ENCODE data around the gene TUBB6.
A peak's percentile ranks its signal among the peaks of the same experiment; 100 is the strongest.

TUBB6 gene

DNA sequence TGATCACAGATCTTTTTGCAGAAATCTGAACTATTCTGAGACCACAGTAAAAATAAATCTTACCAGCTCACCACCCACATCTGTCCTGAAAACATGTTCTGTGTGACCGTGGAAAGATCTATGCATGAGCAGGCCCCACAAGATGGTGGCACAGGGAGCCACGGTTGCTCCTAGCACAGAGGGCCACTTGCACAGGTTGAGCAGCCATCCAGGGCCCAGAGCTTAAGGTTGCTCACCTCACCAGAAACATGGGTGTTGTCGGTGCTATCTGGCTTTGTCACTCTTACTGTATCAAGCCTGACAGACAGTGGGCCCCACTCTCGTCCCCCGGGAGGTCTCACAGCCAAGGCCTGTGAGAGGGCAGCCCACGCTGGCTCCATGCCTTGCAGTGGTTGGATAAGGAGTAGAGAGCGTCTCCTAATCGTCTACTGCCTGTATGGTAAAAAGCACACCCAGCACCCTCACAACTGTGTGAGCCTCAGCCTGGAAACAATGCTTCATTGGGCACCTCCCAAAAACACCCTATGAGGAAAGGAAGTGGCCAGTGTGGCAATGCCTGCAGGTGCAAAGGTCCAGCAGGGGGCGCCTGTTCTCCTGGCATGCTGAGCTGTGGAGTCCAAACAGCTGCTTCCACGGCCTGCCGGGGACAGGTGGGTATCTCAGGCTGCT lies 19.6 kb downstream of the TUBB6 start:
- Mint-ChIP-seq H3K27me3 (ENCODE audit: low read depth) (no peaks in the 10 kb centered on the region), H3K27ac (peak overlapping the region in 1 of 3 experiments; percentile 42), H3K36me3 (ENCODE audit: low read depth) (peaks cover 70% of the 10 kb centered on the region), H3K9me3 (no peaks in the 10 kb centered on the region), H3K4me3 (no peak overlapping the region), H3K4me1 (peaks cover 15% of the 10 kb centered on the region)
- TF ChIP-seq, protein P1, sequence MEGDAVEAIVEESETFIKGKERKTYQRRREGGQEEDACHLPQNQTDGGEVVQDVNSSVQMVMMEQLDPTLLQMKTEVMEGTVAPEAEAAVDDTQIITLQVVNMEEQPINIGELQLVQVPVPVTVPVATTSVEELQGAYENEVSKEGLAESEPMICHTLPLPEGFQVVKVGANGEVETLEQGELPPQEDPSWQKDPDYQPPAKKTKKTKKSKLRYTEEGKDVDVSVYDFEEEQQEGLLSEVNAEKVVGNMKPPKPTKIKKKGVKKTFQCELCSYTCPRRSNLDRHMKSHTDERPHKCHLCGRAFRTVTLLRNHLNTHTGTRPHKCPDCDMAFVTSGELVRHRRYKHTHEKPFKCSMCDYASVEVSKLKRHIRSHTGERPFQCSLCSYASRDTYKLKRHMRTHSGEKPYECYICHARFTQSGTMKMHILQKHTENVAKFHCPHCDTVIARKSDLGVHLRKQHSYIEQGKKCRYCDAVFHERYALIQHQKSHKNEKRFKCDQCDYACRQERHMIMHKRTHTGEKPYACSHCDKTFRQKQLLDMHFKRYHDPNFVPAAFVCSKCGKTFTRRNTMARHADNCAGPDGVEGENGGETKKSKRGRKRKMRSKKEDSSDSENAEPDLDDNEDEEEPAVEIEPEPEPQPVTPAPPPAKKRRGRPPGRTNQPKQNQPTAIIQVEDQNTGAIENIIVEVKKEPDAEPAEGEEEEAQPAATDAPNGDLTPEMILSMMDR (IDR thresholded peaks at IDR 0.05; ENCODE audit: unreplicated experiment in 3 of 3), result peak; percentile 58 to 70 (median 68)

DNA sequence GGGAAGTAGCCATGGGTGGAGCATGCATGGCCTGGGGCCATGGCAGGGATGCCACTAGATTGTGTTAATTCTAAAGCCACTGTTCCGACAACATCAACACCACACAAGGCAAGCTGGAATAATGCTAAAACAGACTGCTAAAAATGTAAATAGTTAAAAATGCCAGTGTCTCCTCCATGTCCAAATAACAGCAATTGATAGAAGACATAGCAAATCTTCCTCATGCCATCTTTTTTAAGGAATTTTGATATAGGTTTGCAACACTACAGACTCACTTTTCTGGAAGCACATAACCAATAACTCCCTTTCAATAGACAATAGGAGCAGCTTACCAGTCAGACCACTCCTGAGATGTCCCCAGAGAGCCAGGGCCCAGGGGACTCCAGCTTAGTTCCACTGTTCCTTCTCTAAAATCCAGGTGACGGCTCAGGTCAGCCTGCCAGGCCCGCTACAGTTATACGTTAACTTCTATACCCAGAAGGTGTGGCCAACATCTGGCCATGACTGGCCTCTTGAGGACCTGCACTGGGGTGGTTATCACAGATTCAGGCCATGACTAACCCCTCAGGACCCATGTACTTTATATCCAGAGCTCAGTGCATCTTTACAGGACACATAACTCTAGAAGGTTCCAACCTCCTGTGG lies 20.3 kb downstream of the TUBB6 start:
- TF ChIP-seq, protein P1 (IDR thresholded peaks at IDR 0.05; ENCODE audit: unreplicated experiment in 3 of 3), result no peak
- H3K9me3 Mint-ChIP-seq, result no peaks in the 10 kb centered on the region
- H3K4me1 Mint-ChIP-seq, result peaks cover 15% of the 10 kb centered on the region
- H3K27ac Mint-ChIP-seq, result peak overlapping the region in 1 of 3 experiments; percentile 42
- no peak overlapping the region for H3K4me3 Mint-ChIP-seq
- no peaks in the 10 kb centered on the region for H3K27me3 Mint-ChIP-seq (ENCODE audit: low read depth)
- H3K36me3 Mint-ChIP-seq (ENCODE audit: low read depth), result peaks cover 67% of the 10 kb centered on the region

DNA sequence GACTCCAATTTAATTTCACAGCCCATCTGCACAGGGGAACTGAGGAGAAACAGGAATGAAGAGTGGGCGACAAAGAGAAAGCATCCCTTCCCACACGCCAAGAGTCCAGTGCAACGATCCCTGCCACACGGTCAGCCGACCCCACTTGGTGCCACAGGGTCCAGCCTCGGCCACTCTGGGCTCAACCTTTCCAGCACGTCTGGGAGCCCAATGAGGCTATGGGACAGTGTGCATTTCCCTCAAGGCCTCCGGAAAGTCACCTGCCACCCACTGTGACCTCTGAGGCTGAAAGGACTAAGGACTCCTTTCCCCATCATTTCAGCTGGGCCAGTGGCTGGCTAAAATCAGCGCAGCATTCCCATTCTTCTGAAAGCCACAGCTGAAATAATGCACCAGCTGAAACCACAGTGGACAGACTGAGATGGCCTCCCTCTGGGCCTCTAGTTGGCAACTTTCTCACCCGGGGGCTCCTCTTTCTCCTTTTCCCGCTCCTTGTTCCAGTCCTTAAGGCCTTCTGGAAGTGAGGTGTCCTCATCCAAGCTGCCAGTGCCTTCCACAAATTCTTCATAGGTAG lies 21.2 kb downstream of the TUBB6 start:
- H3K4me1 Mint-ChIP-seq, result peaks cover 15% of the 10 kb centered on the region
- no peaks in the 10 kb centered on the region for H3K9me3 Mint-ChIP-seq
- H3K27me3 Mint-ChIP-seq (ENCODE audit: low read depth), result no peaks in the 10 kb centered on the region
- TF ChIP-seq, protein P1 (IDR thresholded peaks at IDR 0.05; ENCODE audit: unreplicated experiment in 3 of 3), result no peak
- H3K27ac Mint-ChIP-seq, result no peak overlapping the region
- peaks cover 74% of the 10 kb centered on the region for H3K36me3 Mint-ChIP-seq (ENCODE audit: low read depth)
- no peak overlapping the region for H3K4me3 Mint-ChIP-seq

DNA sequence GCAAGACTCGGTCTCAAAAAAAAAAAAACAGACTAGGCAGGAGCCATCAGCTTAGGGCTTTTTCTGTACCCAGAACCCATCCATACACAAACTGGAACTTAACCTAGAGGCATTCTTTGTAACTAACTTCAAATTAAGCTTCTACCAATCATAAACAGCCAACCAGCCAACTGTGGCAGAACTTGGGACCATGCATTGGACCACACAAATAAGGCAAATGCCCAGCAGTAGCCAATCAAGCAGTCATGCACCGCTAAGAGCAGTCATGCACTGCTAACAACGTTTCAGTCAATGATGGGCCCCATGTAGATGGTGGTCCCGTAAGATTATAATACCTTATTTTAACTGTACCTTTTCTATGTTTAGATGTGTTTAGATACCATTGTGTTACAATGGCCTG lies 22.7 kb downstream of the TUBB6 start:
- Mint-ChIP-seq H3K4me1 (peaks cover 15% of the 10 kb centered on the region), H3K9me3 (no peaks in the 10 kb centered on the region), H3K4me3 (no peak overlapping the region), H3K27me3 (ENCODE audit: low read depth) (no peaks in the 10 kb centered on the region), H3K36me3 (ENCODE audit: low read depth) (peaks cover 75% of the 10 kb centered on the region), H3K27ac (peak overlapping the region in 1 of 3 experiments; percentile 19)
- TF ChIP-seq, protein P1 (IDR thresholded peaks at IDR 0.05; ENCODE audit: unreplicated experiment in 3 of 3), result no peak

DNA sequence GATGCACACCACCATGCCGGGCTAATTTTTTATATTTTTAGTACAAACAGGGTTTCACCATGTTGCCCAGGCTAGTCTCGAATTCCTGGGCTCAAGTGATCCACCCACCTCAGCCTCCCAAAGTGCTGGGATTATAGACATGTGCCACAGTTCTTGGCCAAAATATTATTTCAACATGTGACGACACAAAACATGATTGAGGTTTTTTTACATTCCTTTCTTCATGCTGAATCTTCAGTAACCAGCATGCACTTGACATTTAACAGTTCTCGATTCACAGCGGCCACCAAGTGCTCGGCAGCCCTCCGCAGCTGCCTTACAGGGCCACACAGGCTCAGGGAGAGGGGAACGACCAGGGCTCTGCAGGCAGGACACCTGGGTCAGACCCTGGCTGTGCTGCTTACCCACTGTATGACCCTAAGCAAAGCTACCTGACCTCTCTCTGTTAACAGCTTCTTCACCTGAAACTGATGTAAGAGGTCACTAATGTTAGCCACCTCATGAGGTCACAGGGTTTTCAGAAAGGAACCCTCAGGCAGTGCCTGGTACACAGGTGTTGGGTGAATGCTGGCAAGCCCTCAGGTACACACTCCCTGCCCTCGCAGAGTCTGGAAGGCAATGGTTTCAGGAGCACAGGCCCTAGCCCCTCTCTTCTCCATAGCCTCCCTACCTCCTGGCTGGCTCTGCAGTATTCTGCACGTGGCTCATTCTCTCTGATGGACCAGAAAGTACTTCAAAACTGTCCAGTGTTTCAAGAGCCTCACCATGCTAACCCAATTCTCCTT lies 25.7 kb downstream of the TUBB6 start:
- H3K9me3 Mint-ChIP-seq, result no peaks in the 10 kb centered on the region
- H3K27ac Mint-ChIP-seq, result no peak overlapping the region
- TF ChIP-seq, protein P1 (IDR thresholded peaks at IDR 0.05; ENCODE audit: unreplicated experiment in 3 of 3), result no peak
- H3K27me3 Mint-ChIP-seq (ENCODE audit: low read depth), result no peaks in the 10 kb centered on the region
- peaks cover 72% of the 10 kb centered on the region for H3K36me3 Mint-ChIP-seq (ENCODE audit: low read depth)
- no peak overlapping the region for H3K4me3 Mint-ChIP-seq
- peaks cover 5% of the 10 kb centered on the region for H3K4me1 Mint-ChIP-seq
